SK-N-SH treated with all-trans-retinoic acid at 6 μM for 48 hours (cell line): ENCODE results near the gene TM6SF1.
"Not testable (repeated sequence)": the region's sequence is repeated elsewhere in the genome, so short reads cannot be mapped to it uniquely, and the experiment has no call there.

ENCODE experiments used
- ATAC-seq: fragments of 200-7000 bp; cut with Tn5 transposase; 3 replicates; pipeline ENCODE4 v1.9.1; 2020; ENCODE audit warnings: mild to moderate bottlenecking, moderate library complexity
- ARNTL ChIP-seq: fragments of 450-650 bp; formaldehyde crosslinking; IDR thresholded peaks from 2 replicates; pipeline ENCODE4 v1.5.0; 2020; ENCODE audit warnings: low read depth, mild to moderate bottlenecking, moderate library complexity, borderline replicate concordance
- BACH2 ChIP-seq: fragments of 250-450 bp; sonication (Bioruptor Pico); IDR thresholded peaks from 2 replicates; pipeline ENCODE4 v1.9.0; 2021; ENCODE audit warnings: mild to moderate bottlenecking, borderline replicate concordance
- CREB5 ChIP-seq: fragments of 250-450 bp; sonication (Bioruptor Pico); IDR thresholded peaks from 2 replicates; pipeline ENCODE4 v1.5.1; 2020; ENCODE audit warnings: low read depth, mild to moderate bottlenecking, moderate library complexity
- CSDC2 ChIP-seq: fragments of 250-450 bp; sonication (Bioruptor Pico); IDR thresholded peaks from 2 replicates; pipeline ENCODE4 v1.5.0; 2020; ENCODE audit warnings: mild to moderate bottlenecking, moderate library complexity
- CSRNP3 ChIP-seq: fragments of 250-450 bp; sonication (Bioruptor Pico); IDR thresholded peaks from 2 replicates; pipeline ENCODE4 v1.5.1; 2021; ENCODE audit warnings: mild to moderate bottlenecking, moderate library complexity
- ESRRG ChIP-seq: fragments of 250-450 bp; sonication (Bioruptor Pico); IDR thresholded peaks from 2 replicates; pipeline ENCODE4 v1.6.1; 2021; ENCODE audit warnings: mild to moderate bottlenecking
- GLIS3 ChIP-seq: fragments of 250-450 bp; sonication (Bioruptor Pico); IDR thresholded peaks from 2 replicates; pipeline ENCODE4 v1.5.0; 2020; ENCODE audit warnings: mild to moderate bottlenecking, moderate library complexity
- ISL1 ChIP-seq: fragments of 250-450 bp; sonication (Bioruptor Pico); IDR thresholded peaks from 2 replicates; pipeline ENCODE4 v2.1.2; 2022; ENCODE audit warnings: mild to moderate bottlenecking, moderate library complexity
- OSR1 ChIP-seq: fragments of 250-450 bp; sonication (Bioruptor Pico); IDR thresholded peaks from 2 replicates; pipeline ENCODE4 v1.8.0; 2022; ENCODE audit warnings: moderate library complexity, mild to moderate bottlenecking, inconsistent platforms
- PATZ1 ChIP-seq: fragments of 250-450 bp; sonication (Bioruptor Pico); IDR thresholded peaks from 2 replicates; pipeline ENCODE4 v1.8.0; 2020; ENCODE audit warnings: mild to moderate bottlenecking, moderate library complexity, borderline replicate concordance
- PPARA ChIP-seq: fragments of 250-450 bp; sonication (Bioruptor Pico); IDR thresholded peaks from 2 replicates; pipeline ENCODE4 v1.5.0; 2020; ENCODE audit warnings: mild to moderate bottlenecking, borderline replicate concordance
- RARB ChIP-seq: fragments of 250-450 bp; sonication (Bioruptor Pico); IDR thresholded peaks from 2 replicates; pipeline ENCODE4 v1.8.0; 2021; ENCODE audit warnings: mild to moderate bottlenecking, moderate library complexity
- SNAI2 ChIP-seq: fragments of 250-450 bp; sonication (Bioruptor Pico); IDR thresholded peaks from 2 replicates; pipeline ENCODE4 v1.5.0; 2020; ENCODE audit warnings: mild to moderate bottlenecking, moderate library complexity
- TCF4 ChIP-seq: fragments of 250-450 bp; sonication (Bioruptor Pico); IDR thresholded peaks from 2 replicates; pipeline ENCODE4 v1.8.0; 2021; ENCODE audit warnings: mild to moderate bottlenecking, moderate library complexity, borderline replicate concordance
- TOX ChIP-seq: fragments of 250-450 bp; sonication (Bioruptor Pico); IDR thresholded peaks from 2 replicates; pipeline ENCODE4 v1.8.0; 2021; ENCODE audit warnings: mild to moderate bottlenecking, moderate library complexity, borderline replicate concordance
- TSHZ2 ChIP-seq: fragments of 250-450 bp; sonication (Bioruptor Pico); IDR thresholded peaks from 2 replicates; pipeline ENCODE4 v1.5.0; 2020; ENCODE audit warnings: mild to moderate bottlenecking, moderate library complexity
- ZC3H10 ChIP-seq: fragments of 250-450 bp; sonication (Bioruptor Pico); IDR thresholded peaks from 2 replicates; pipeline ENCODE4 v1.5.1; 2021; ENCODE audit warnings: mild to moderate bottlenecking, moderate library complexity
- ZFP3 ChIP-seq: fragments of 250-450 bp; sonication (Bioruptor Pico); IDR thresholded peaks from 2 replicates; pipeline ENCODE4 v1.5.0; 2020; ENCODE audit warnings: mild to moderate bottlenecking, moderate library complexity
- ZFP30 ChIP-seq: fragments of 450-650 bp; formaldehyde crosslinking; IDR thresholded peaks from 2 replicates; pipeline ENCODE4 v1.5.0; 2022; ENCODE audit warnings: mild to moderate bottlenecking, moderate library complexity
- ZNF565 ChIP-seq: fragments of 450-650 bp; formaldehyde crosslinking; conservative IDR thresholded peaks from 2 replicates; pipeline ENCODE4 v1.5.0; 2020; ENCODE audit warnings: low read depth, mild to moderate bottlenecking, moderate library complexity
- ZNF70 ChIP-seq: fragments of 450-650 bp; formaldehyde crosslinking; IDR thresholded peaks from 2 replicates; pipeline ENCODE4 v1.5.0; 2020; ENCODE audit warnings: mild to moderate bottlenecking, moderate library complexity
- TF ChIP-seq, protein P1 (sequence below): fragments of 250-450 bp; sonication (Bioruptor Pico); IDR thresholded peaks from 2 replicates; pipeline ENCODE4 v1.8.0; 2021; ENCODE audit warnings: low read depth, mild to moderate bottlenecking, moderate library complexity, borderline replicate concordance

Gene TM6SF1

GRCh38 chr15:83166830-83167229 is 59.4 kb downstream of the TM6SF1 start:
- no peak for ATAC-seq

GRCh38 chr15:83169576-83169975 is 62.1 kb downstream of the TM6SF1 start:
- ATAC-seq = not testable (repeated sequence)

More at GRCh38 chr15:83166830-83167229, 59.4 kb downstream of the TM6SF1 start:
- no peak for TF ChIP-seq ARNTL (CRISPR knock-in tag)

- TF ChIP-seq ZC3H10 (CRISPR knock-in tag) (no peak), BACH2 (CRISPR knock-in tag) (no peak), CSRNP3 (CRISPR knock-in tag) (no peak), ZFP3 (no peak), TCF4 (CRISPR knock-in tag) (no peak), CSDC2 (CRISPR knock-in tag) (no peak), ARNTL (CRISPR knock-in tag) (no peak), PATZ1 (no peak), ESRRG (CRISPR knock-in tag) (no peak), SNAI2 (CRISPR knock-in tag) (no peak)
- no peak for ATAC-seq
These were observed 63.2 kb downstream of the TM6SF1 start for GRCh38 chr15:83170474-83171165.

DNA sequence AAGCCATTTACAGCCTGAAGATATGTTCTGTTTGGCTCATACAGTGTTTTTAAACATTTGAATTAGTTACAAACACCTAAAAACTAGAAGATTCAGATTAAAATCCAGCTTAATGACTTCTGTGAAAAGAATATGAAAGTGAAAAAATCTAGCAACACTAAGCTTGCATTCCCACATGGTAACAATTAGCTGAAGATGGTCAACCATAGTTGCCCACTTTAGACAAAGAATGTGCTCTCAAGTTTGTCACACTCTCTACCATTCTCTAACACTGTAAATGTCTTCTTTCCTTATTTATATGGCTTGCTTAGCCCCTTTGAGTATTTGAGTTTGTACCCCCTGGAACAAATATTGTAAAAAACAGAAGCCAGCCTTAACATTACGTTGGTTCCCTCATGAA is 67.4 kb downstream of the TM6SF1 start:
- ATAC-seq = no peak
- TF ChIP-seq ZNF70 (CRISPR knock-in tag) (no peak), ZNF565 (CRISPR knock-in tag) (no peak), ZFP30 (CRISPR knock-in tag) (no peak), SNAI2 (CRISPR knock-in tag) (no peak), BACH2 (CRISPR knock-in tag) (no peak)

DNA sequence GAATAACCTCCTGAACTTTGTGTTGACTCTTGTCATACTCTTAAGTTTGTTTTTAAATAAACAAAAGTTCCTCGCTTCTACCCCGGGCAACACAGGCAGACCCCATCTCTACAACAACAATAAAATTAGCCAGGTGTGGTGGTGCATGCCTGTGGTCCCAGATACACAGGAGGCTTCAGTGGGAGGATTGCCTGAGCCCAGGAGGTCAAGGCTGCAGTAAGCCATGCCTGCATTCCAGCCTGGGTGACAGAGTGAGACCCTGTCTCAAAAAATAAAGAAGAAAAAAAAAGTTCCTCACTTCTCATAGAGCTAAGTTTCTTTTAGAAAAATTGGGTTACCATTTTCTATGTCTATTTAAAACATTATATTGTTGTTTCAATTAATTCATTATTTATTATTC is 70.9 kb downstream of the TM6SF1 start:
- no peak for ATAC-seq
- TF ChIP-seq BACH2 (CRISPR knock-in tag) (no peak), OSR1 (no peak), RARB (CRISPR knock-in tag) (no peak), ISL1 (CRISPR knock-in tag) (no peak), ZFP3 (no peak), TOX (CRISPR knock-in tag) (no peak), GLIS3 (no peak), PPARA (CRISPR knock-in tag) (no peak), ZNF565 (CRISPR knock-in tag) (no peak), CREB5 (CRISPR knock-in tag) (no peak), CSDC2 (CRISPR knock-in tag) (no peak), ARNTL (CRISPR knock-in tag) (no peak), PATZ1 (no peak), ZFP30 (CRISPR knock-in tag) (no peak), TCF4 (CRISPR knock-in tag) (no peak), ESRRG (CRISPR knock-in tag) (no peak), ZNF70 (CRISPR knock-in tag) (no peak), TSHZ2 (no peak)
- TF ChIP-seq, protein P1, sequence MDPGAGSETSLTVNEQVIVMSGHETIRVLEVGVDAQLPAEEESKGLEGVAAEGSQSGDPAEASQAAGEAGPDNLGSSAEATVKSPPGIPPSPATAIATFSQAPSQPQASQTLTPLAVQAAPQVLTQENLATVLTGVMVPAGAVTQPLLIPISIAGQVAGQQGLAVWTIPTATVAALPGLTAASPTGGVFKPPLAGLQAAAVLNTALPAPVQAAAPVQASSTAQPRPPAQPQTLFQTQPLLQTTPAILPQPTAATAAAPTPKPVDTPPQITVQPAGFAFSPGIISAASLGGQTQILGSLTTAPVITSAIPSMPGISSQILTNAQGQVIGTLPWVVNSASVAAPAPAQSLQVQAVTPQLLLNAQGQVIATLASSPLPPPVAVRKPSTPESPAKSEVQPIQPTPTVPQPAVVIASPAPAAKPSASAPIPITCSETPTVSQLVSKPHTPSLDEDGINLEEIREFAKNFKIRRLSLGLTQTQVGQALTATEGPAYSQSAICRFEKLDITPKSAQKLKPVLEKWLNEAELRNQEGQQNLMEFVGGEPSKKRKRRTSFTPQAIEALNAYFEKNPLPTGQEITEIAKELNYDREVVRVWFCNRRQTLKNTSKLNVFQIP (CRISPR knock-in tag) = no peak
- TF ChIP-seq, all 23 proteins: peak for 0
